ENCODE data around the gene CCNY. TPM values are rescaled to one million over a fixed set of nuclear protein-coding genes. Genes with fewer than 3 reads are reported as not detected.
A peak's percentile ranks its signal among the peaks of the same experiment; 100 is the strongest.

Gene CCNY
- total RNA-seq, 1 donor from 2014 or later, result 41.3 TPM

DNA sequence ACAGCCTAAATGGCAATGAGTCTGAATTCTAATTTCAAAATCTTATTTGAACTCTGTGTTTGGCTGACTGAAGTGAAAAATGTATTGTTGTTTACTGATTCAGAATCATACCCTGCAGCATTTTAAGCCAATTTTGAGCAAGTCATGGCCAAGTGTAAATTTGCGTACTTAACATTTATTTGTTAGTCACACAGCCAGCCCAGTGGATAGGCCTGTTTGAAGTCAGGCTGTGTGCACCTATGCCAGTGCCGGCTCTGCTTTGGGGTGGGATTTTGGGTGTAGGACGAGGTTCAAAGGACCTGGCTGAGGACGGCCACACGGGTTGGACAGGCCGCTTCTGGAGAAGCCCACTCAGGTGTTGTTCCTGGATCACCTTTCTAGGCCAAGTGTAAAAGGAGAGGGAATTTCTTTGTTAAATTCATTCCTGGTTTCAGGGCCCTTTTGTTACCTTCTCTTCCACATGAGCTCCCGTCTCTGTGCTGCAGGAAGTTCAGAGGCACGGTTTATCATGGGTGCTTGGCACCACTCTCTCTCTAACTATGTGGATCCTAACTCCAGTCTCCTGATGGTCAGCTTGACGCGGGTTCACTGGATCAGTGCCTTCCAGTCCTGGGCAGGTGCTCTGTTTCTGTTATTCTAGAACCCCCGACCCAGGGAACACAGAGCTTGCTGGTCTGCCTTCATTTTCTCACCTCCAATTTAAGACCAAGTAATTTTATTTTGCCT lies 84.7 kb downstream of the CCNY start:
- Histone ChIP-seq H3K4me3 (ENCODE audit: low read depth, low read length) (no peak overlapping the region), H3K27me3 (ENCODE audit: control insufficient read depth, insufficient read depth, low read length) (no peaks in the 10 kb centered on the region), H3K36me3 (ENCODE audit: control insufficient read depth, insufficient read depth, low read length) (no peaks in the 10 kb centered on the region)
- no peak for DNase-seq (ENCODE audit: low read depth)
- TF ChIP-seq, protein P1, sequence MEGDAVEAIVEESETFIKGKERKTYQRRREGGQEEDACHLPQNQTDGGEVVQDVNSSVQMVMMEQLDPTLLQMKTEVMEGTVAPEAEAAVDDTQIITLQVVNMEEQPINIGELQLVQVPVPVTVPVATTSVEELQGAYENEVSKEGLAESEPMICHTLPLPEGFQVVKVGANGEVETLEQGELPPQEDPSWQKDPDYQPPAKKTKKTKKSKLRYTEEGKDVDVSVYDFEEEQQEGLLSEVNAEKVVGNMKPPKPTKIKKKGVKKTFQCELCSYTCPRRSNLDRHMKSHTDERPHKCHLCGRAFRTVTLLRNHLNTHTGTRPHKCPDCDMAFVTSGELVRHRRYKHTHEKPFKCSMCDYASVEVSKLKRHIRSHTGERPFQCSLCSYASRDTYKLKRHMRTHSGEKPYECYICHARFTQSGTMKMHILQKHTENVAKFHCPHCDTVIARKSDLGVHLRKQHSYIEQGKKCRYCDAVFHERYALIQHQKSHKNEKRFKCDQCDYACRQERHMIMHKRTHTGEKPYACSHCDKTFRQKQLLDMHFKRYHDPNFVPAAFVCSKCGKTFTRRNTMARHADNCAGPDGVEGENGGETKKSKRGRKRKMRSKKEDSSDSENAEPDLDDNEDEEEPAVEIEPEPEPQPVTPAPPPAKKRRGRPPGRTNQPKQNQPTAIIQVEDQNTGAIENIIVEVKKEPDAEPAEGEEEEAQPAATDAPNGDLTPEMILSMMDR (IDR thresholded peaks at IDR 0.05; ENCODE audit: insufficient read depth, low read length, poor library complexity, severe bottlenecking), result no peak

- H3K36me3 ChIP-seq (ENCODE audit: control insufficient read depth, insufficient read depth, low read length), result no peaks in the 10 kb centered on the region
- no peak overlapping the region for H3K4me3 ChIP-seq (ENCODE audit: low read depth, low read length)
- DNase-seq (ENCODE audit: low read depth), result peak; percentile 83
- H3K27me3 ChIP-seq (ENCODE audit: control insufficient read depth, insufficient read depth, low read length), result no peaks in the 10 kb centered on the region
- TF ChIP-seq, protein P1 (IDR thresholded peaks at IDR 0.05; ENCODE audit: insufficient read depth, low read length, poor library complexity, severe bottlenecking), result no peak
These were observed 85.4 kb downstream of the CCNY start for GRCh38 chr10:35421553-35422178.

GRCh38 chr10:35422228-35422627 lies 85.9 kb downstream of the CCNY start:
- TF ChIP-seq, protein P1 (IDR thresholded peaks at IDR 0.05; ENCODE audit: insufficient read depth, low read length, poor library complexity, severe bottlenecking), result no peak
- peak; percentile 38 for DNase-seq (ENCODE audit: low read depth)
- no peak overlapping the region for H3K4me3 ChIP-seq (ENCODE audit: low read depth, low read length)
- H3K36me3 ChIP-seq (ENCODE audit: control insufficient read depth, insufficient read depth, low read length), result no peaks in the 10 kb centered on the region
- no peaks in the 10 kb centered on the region for H3K27me3 ChIP-seq (ENCODE audit: control insufficient read depth, insufficient read depth, low read length)

DNA sequence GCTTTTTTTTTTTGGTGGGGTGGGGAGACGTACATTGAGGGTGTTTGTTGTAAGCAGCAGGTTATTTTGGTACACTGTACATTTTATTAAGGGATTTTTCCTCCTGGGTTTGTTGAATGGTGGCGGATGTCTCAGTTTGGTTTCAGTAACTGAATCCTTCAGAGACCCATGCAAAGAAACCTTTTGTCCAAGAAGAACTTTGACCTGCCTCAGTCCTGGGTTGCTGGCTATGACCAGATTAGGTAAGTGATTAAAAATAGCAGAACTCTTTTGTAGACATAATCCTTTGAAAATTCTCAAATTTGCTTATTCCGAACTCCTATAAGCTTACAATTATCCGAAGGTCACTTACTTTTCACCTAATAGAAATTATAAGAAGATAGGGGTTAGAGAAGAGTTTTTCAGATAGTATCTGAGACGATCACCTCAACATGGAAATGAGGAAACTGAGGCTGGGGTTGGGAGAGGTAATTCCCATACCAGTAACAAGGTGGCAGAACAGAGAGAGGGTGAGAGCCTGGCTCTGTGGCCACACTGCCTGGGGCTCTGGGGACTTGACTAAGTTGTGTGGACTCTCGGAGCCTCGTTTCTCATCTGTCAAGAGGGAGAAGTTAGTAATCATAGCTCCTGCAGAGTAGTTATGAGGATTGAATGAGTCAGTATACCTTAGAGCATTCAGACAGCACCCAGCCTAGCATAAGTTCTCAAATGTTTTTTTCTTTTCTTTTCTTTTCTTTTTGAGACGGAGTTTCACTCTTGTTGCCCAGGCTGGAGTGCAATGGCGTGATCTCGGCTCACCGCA lies 87.4 kb downstream of the CCNY start:
- DNase-seq (ENCODE audit: low read depth), result no peak
- TF ChIP-seq, protein P1 (IDR thresholded peaks at IDR 0.05; ENCODE audit: insufficient read depth, low read length, poor library complexity, severe bottlenecking), result no peak
- Histone ChIP-seq H3K36me3 (ENCODE audit: control insufficient read depth, insufficient read depth, low read length) (no peaks in the 10 kb centered on the region), H3K27me3 (ENCODE audit: control insufficient read depth, insufficient read depth, low read length) (no peaks in the 10 kb centered on the region), H3K4me3 (ENCODE audit: low read depth, low read length) (no peak overlapping the region)

DNA sequence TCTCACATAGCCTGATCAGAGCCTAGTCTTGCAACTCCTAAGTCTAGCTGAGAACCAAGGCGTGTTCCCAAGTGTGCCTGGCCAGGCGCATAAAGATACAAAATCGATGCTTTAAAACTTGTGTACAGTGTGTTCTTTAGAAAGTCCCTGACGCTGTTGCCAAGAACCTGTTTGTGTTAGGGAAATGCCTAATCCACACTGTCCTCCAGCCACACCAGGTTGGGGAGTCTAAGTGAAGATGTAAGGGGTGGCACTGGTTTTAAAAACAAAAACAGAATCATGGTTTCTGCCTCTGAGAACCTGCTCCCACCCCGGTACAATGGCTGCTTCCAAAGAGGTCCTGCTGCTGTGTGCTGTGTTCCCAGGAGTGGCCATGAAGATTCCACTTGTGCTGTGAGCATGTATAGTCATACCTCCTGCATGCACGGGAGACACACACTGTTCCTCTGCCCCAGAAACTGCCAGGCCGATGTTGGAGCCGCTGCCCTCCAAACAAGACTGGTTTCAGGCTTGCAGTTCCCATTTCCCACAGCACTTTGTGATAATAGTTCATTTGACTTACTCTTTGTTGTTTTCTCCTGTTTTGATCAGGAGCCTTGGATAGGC lies 88.5 kb downstream of the CCNY start:
- Histone ChIP-seq H3K27me3 (ENCODE audit: control insufficient read depth, insufficient read depth, low read length) (no peaks in the 10 kb centered on the region), H3K36me3 (ENCODE audit: control insufficient read depth, insufficient read depth, low read length) (no peaks in the 10 kb centered on the region), H3K4me3 (ENCODE audit: low read depth, low read length) (no peak overlapping the region)
- no peak for DNase-seq (ENCODE audit: low read depth)
- TF ChIP-seq, protein P1 (IDR thresholded peaks at IDR 0.05; ENCODE audit: insufficient read depth, low read length, poor library complexity, severe bottlenecking), result no peak

Measured in kidney epithelial cell (primary cell).